Lung (tissue), 12 donors: ENCODE data around the gene DRD3. TPM values are rescaled to one million over a fixed set of nuclear protein-coding genes. Genes with fewer than 3 reads are reported as not detected.

Source experiments
- ATAC-seq: fragments of 200-7000 bp; cut with Tn5 transposase; one replicate; pipeline ENCODE4 v1.9.1; 2020; ENCODE audit warnings: moderate number of reproducible peaks; ENCODE audit not compliant: insufficient read depth, low FRiP score
- DNase-seq, 3 donors: peaks; one replicate each; pipeline ENCODE4 v3.0.0-alpha.2; 2013 to 2017
- H3K27ac ChIP-seq, 2 donors: one replicate each; pipeline ENCODE4 v1.5.1; 2013; ENCODE audit warnings: mild to moderate bottlenecking in 2 of 2, moderate library complexity in 2 of 2, control low read depth in 1 of 2, inconsistent platforms in 1 of 2, low read depth in 1 of 2, low read length in 1 of 2
- H3K27me3 ChIP-seq, 3 donors: one replicate each; pipeline ENCODE4 v1.5.1; 2013; ENCODE audit warnings: low read length in 2 of 3; ENCODE audit not compliant: control insufficient read depth in 3 of 3, insufficient read depth in 3 of 3
- H3K36me3 ChIP-seq, 4 donors: one replicate each; pipeline ENCODE4 v1.5.1; 2013; ENCODE audit warnings: low read length in 4 of 4, mild to moderate bottlenecking in 1 of 4, moderate library complexity in 1 of 4; ENCODE audit not compliant: control insufficient read depth in 4 of 4, insufficient read depth in 4 of 4
- H3K4me1 ChIP-seq, 5 donors: one replicate each; pipeline ENCODE4 v1.5.1; 2013; ENCODE audit warnings: low read length in 5 of 5, mild to moderate bottlenecking in 2 of 5, moderate library complexity in 1 of 5; ENCODE audit not compliant: control insufficient read depth in 5 of 5, insufficient read depth in 5 of 5
- H3K4me3 ChIP-seq: one replicate; pipeline ENCODE4 v1.5.1; 2013; ENCODE audit warnings: mild to moderate bottlenecking, control low read depth, moderate library complexity
- H3K9ac ChIP-seq, 2 donors: one replicate each; pipeline ENCODE4 v1.5.1; 2013; ENCODE audit warnings: low read length in 2 of 2, control low read depth in 1 of 2; ENCODE audit not compliant: insufficient read depth in 1 of 2
- H3K9me3 ChIP-seq, 4 donors: one replicate each; pipeline ENCODE4 v1.5.1; 2013; ENCODE audit warnings: low read length in 3 of 4, mild to moderate bottlenecking in 1 of 4, moderate library complexity in 1 of 4; ENCODE audit not compliant: control insufficient read depth in 4 of 4, insufficient read depth in 3 of 4
- WGBS, 2 donors: extraction: QIAGEN DNeasy Blood & Tissue Kit; methylation state at CpG; one replicate each; pipeline ENCODE4 v1.1.7; 2013; 5-methylcytosine and 5-hydroxymethylcytosine counted together
- polyA plus RNA-seq, 2 donors: library from polyadenylated mRNA; stranded (reverse); fragments of 200-250 nt; gene quantifications; one replicate each; pipeline ENCODE4 v1.2.1, GENCODE V29; 2013
- total RNA-seq, 2 donors: library from RNA; depleted of rRNA in 1 of 2; stranded (reverse); fragments of >200 nt in 1 of 2; gene quantifications; one replicate each; pipeline ENCODE4 v1.2.1, GENCODE V29; 2014 to 2021
- TF ChIP-seq, protein P1 (sequence below): IDR thresholded peaks from 2 replicates; pipeline ENCODE4 v1.5.1; 2012; ENCODE audit warnings: mild to moderate bottlenecking; ENCODE audit errors: control extremely low read depth, extremely low read depth
- donor health status: control.
- donor health status: control.
- donor health status: Bipolar disorder and iron deficiency.
- donor health status: healthy.
- donor health status: DM: yes; HTN: yes; CAD: no.

DRD3 gene
- total and polyA plus RNA-seq, 4 donors, result not detected

DNA sequence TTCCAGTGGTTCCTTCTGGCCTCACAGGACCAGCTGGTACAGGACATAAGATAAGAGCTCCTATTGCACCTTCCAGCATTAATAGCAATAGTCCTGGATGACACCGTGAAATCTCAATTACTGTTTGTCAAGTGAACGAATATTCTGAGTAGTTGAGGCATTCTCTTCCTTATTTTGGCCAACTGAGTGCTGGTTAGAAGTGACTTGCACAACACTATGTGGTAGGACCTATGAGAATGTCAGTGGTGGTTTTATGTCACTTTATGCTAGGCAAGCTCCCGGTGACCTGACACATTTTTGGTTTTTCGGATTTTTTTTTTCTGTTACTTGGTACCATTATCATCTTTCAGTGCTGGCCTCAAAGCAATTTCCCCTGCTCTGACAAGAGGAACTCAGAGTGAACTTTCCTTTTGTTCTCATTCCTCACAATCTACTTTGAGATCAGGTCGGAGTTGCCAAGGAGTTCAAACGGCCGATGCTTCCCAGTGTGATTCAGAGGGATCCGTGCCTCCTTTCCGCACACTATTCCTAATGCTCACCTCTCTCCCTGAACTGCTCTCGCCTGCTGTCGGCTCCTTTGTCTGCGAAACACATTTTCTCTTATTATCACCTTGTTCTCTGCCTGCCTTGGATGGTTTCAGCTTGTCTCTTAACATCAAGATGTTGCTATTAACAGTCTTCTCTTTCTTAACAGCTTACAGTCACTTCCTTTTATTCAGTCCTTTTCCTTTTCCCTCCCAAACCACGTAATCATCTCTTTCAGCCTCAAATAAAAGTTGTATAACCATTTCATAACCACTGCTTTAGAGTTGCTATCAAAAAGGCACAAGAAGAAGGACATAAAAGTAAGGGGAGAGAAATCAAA is 86.5 kb downstream of the DRD3 start:
- ATAC-seq, result no peak
- peaks cover 0 to 2% (median 0%) of the 10 kb centered on the region in 5 donors for H3K4me1 ChIP-seq
- no peak overlapping the region for H3K9ac ChIP-seq
- WGBS, 2 donors, result 20 to 27% methylated on average over 13 of the region's 13 CpGs
- peak overlapping the region; percentile 39 to 41 for H3K27ac ChIP-seq
- TF ChIP-seq, protein P1, sequence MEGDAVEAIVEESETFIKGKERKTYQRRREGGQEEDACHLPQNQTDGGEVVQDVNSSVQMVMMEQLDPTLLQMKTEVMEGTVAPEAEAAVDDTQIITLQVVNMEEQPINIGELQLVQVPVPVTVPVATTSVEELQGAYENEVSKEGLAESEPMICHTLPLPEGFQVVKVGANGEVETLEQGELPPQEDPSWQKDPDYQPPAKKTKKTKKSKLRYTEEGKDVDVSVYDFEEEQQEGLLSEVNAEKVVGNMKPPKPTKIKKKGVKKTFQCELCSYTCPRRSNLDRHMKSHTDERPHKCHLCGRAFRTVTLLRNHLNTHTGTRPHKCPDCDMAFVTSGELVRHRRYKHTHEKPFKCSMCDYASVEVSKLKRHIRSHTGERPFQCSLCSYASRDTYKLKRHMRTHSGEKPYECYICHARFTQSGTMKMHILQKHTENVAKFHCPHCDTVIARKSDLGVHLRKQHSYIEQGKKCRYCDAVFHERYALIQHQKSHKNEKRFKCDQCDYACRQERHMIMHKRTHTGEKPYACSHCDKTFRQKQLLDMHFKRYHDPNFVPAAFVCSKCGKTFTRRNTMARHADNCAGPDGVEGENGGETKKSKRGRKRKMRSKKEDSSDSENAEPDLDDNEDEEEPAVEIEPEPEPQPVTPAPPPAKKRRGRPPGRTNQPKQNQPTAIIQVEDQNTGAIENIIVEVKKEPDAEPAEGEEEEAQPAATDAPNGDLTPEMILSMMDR, result no peak
- DNase-seq, result no peak
- peaks cover 0 to 3% (median 0%) of the 10 kb centered on the region in 4 donors for H3K36me3 ChIP-seq
- no peaks in the 10 kb centered on the region for H3K9me3 ChIP-seq
- H3K27me3 ChIP-seq, result no peaks in the 10 kb centered on the region
- no peak overlapping the region for H3K4me3 ChIP-seq

DNA sequence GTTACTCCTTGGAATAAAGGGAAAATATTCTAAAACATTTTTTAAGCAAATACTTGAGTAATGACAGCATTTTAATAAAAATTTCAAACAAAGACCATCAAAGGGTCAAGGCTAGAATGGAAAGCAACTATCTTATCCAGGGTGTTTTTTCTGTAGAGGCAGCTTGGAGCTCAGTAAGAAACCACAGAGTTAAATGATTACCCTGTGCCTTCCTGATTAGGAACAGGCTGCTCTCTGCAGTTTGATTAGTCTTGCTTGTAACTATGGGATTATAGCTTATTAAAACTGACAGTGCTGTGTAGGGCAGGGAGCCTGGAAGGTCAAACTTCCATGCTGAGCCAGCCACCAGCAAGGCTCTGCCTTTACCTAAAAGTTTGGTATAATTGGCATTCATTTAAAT is 89.2 kb downstream of the DRD3 start:
- peaks cover 0 to 2% (median 0%) of the 10 kb centered on the region in 5 donors for H3K4me1 ChIP-seq
- H3K27ac ChIP-seq, result no peak overlapping the region
- H3K36me3 ChIP-seq, result peaks cover 9 to 19% (median 12%) of the 10 kb centered on the region in 4 donors
- DNase-seq, result no peak
- H3K9me3 ChIP-seq, result no peaks in the 10 kb centered on the region
- ATAC-seq, result no peak
- TF ChIP-seq, protein P1, result no peak
- no peak overlapping the region for H3K9ac ChIP-seq
- no peaks in the 10 kb centered on the region for H3K27me3 ChIP-seq
- H3K4me3 ChIP-seq, result no peak overlapping the region

DNA sequence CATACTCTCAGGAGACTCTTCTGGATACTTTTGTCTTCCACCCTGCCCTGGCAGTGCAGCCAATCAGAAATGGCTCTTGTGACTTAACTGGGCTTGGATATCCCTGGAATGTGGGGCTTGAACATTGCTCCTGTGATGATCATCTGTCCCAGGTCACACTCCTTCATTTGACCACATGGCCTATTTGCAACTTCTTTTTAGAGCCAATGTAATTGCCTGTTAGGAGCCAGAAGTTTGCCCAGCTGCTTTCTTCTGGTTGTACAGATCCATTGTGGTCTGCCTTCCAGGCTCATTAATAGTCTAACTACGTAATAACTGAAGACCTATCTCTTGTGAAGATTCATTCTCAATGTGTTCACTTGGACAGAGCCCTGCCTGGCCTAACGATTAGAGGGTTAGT is 92.5 kb downstream of the DRD3 start:
- Histone ChIP-seq H3K4me3 (no peak overlapping the region), H3K9ac (no peak overlapping the region), H3K9me3 (no peaks in the 10 kb centered on the region), H3K27me3 (no peaks in the 10 kb centered on the region), H3K36me3 (peaks cover 19 to 26% (median 22%) of the 10 kb centered on the region in 4 donors), H3K4me1 (no peaks in the 10 kb centered on the region), H3K27ac (no peak overlapping the region)
- ATAC-seq (no peak), DNase-seq (no peak)
- TF ChIP-seq, protein P1, result no peak
- WGBS, 2 donors, result 93 to 95% methylated on average over 2 of the region's 2 CpGs
